Uterus (tissue), 2 donors: Measurements from ENCODE around the gene RUNX1.

Source experiments
- POLR2A ChIP-seq, 2 donors: fragments of 450-650 bp; IDR thresholded peaks; one replicate each; pipeline ENCODE4 v1.6.1; 2016; ENCODE audit warnings: antibody characterized with exemption in 2 of 2, mild to moderate bottlenecking in 1 of 2, moderate library complexity in 1 of 2
- TF ChIP-seq, protein P1 (sequence below), 4 experiments: fragments of 200-600 bp in 2 of 4; fragments of 450-650 bp in 2 of 4; sonication (generic) in 2 of 4; IDR thresholded peaks; one replicate each; pipeline ENCODE4 v1.5.1; 2016 to 2019; ENCODE audit warnings: antibody characterized with exemption in 4 of 4, mild to moderate bottlenecking in 2 of 4, moderate library complexity in 1 of 4

DNA sequence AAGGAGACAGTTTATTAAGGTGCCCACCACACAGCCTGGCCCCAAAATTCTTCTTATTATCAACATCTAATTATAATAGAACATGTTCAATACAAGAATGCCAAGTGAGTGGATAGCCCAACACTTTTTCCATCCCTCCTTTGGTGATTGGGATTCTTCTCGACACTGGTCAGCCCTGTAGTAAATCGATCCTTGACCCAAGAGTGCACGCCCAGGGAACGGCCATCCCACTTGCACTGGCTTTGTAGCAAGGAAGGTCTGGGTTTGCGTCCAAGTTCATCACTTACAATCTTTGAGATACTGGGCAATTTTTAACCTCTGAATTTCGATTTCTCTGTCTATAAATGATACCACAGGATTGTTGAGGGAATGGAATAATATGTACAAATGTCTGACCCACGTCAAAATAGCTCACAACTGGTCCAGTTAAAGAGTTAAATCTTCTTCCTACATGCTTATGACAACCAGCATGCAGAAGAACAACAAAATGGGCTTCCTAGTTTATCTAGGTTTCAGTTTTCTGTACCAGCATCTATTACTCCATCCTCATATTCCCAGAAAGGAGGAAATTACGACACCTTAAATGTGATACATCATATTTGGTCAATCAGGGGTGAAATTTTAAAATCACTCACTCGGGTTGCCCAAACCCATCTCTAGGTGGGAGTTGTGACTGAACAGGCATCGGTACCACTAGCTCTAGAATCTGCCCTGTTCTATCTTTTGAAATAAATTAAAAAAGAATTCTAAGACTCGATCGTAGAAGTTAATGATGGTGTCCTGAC lies 218.5 kb downstream of the RUNX1 start:
- TF ChIP-seq, protein P1, sequence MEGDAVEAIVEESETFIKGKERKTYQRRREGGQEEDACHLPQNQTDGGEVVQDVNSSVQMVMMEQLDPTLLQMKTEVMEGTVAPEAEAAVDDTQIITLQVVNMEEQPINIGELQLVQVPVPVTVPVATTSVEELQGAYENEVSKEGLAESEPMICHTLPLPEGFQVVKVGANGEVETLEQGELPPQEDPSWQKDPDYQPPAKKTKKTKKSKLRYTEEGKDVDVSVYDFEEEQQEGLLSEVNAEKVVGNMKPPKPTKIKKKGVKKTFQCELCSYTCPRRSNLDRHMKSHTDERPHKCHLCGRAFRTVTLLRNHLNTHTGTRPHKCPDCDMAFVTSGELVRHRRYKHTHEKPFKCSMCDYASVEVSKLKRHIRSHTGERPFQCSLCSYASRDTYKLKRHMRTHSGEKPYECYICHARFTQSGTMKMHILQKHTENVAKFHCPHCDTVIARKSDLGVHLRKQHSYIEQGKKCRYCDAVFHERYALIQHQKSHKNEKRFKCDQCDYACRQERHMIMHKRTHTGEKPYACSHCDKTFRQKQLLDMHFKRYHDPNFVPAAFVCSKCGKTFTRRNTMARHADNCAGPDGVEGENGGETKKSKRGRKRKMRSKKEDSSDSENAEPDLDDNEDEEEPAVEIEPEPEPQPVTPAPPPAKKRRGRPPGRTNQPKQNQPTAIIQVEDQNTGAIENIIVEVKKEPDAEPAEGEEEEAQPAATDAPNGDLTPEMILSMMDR (IDR thresholded peaks at IDR 0.05) = no peak
- no peak for TF ChIP-seq POLR2A (IDR thresholded peaks at IDR 0.05)
